ENCODE measurements around the gene TAS2R14.

The TAS2R14 gene

GRCh38 chr12:10939163-10939562 is at the start of gene TAS2R14:
TSS of gene TAS2R14 (minus strand) at chr12:10939263. CDS start at chr12:10939207, 56 bp downstream.
- Histone ChIP-seq H3K27ac (ENCODE audit: extremely low read depth, low read depth, low read length) (no peak within 1 kb of the TSS), H3K9me3 (ENCODE audit: control insufficient read depth, insufficient read depth, low read depth, low read length) (no peaks in the 10 kb centered on the region), H3K36me3 (ENCODE audit: control insufficient read depth in 2 of 2, insufficient read depth in 1 of 2, low read length in 2 of 2) (no peaks in the 10 kb centered on the region), H3K4me1 (ENCODE audit: control insufficient read depth, insufficient read depth, low read length) (no peaks in the 10 kb centered on the region), H3K4me3 (ENCODE audit: low read depth, low read length) (no peak within 1 kb of the TSS)
- CTCF ChIA-PET = no interaction called here
- TF ChIP-seq ZNF157 (tag by site-specific recombination; IDR thresholded peaks at IDR 0.05) (no peak), ZNF776 (tag by site-specific recombination; IDR thresholded peaks at IDR 0.05; ENCODE audit: borderline replicate concordance) (no peak), ZBTB7A (tag by site-specific recombination; IDR thresholded peaks at IDR 0.05; ENCODE audit: low read depth) (no peak), ZFP69B (tag by site-specific recombination; IDR thresholded peaks at IDR 0.05) (no peak), ZNF785 (tag by site-specific recombination; IDR thresholded peaks at IDR 0.05) (no peak), ZNF837 (tag by site-specific recombination; IDR thresholded peaks at IDR 0.05) (no peak), KLF10 (tag by site-specific recombination; IDR thresholded peaks at IDR 0.05) (no peak), ZNF354C (tag by site-specific recombination; IDR thresholded peaks at IDR 0.05; ENCODE audit: borderline replicate concordance, low read depth) (no peak), ZNF623 (tag by site-specific recombination; IDR thresholded peaks at IDR 0.05) (no peak), ZNF645 (tag by site-specific recombination; IDR thresholded peaks at IDR 0.05) (no peak), ZNF266 (tag by site-specific recombination; IDR thresholded peaks at IDR 0.05; ENCODE audit: low read depth) (no peak), MZF1 (tag by site-specific recombination; IDR thresholded peaks at IDR 0.05; ENCODE audit: borderline replicate concordance) (no peak), IKZF3 (tag by site-specific recombination; IDR thresholded peaks at IDR 0.05) (no peak), ZNF560 (tag by site-specific recombination; IDR thresholded peaks at IDR 0.05; ENCODE audit: borderline replicate concordance) (no peak)
- TF ChIP-seq, protein P1, sequence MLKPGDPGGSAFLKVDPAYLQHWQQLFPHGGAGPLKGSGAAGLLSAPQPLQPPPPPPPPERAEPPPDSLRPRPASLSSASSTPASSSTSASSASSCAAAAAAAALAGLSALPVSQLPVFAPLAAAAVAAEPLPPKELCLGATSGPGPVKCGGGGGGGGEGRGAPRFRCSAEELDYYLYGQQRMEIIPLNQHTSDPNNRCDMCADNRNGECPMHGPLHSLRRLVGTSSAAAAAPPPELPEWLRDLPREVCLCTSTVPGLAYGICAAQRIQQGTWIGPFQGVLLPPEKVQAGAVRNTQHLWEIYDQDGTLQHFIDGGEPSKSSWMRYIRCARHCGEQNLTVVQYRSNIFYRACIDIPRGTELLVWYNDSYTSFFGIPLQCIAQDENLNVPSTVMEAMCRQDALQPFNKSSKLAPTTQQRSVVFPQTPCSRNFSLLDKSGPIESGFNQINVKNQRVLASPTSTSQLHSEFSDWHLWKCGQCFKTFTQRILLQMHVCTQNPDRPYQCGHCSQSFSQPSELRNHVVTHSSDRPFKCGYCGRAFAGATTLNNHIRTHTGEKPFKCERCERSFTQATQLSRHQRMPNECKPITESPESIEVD (tag by site-specific recombination; IDR thresholded peaks at IDR 0.05) = no peak
- POLR2A ChIA-PET = no interaction called here

GRCh38 chr12:10986812-10987211 is 47.7 kb upstream of the TAS2R14 start, which contains the start of gene TAS2R50:
TSS of gene TAS2R50 (minus strand) at chr12:10986912. CDS start at chr12:10986860, 52 bp downstream.
- Histone ChIP-seq H3K36me3 (ENCODE audit: control insufficient read depth in 2 of 2, insufficient read depth in 1 of 2, low read length in 2 of 2) (peaks cover 0 to 2% of the 10 kb centered on the region in 2 experiments; a peak in 1 of 3 replicates), H3K27ac (ENCODE audit: extremely low read depth, low read depth, low read length) (no peak within 1 kb of the TSS), H3K4me1 (ENCODE audit: control insufficient read depth, insufficient read depth, low read length) (no peaks in the 10 kb centered on the region), H3K4me3 (ENCODE audit: low read depth, low read length) (no peak within 1 kb of the TSS), H3K9me3 (ENCODE audit: control insufficient read depth, insufficient read depth, low read depth, low read length) (no peaks in the 10 kb centered on the region)
- ChIA-PET CTCF (no interaction called here), POLR2A (no interaction called here)
- TF ChIP-seq, protein P2, sequence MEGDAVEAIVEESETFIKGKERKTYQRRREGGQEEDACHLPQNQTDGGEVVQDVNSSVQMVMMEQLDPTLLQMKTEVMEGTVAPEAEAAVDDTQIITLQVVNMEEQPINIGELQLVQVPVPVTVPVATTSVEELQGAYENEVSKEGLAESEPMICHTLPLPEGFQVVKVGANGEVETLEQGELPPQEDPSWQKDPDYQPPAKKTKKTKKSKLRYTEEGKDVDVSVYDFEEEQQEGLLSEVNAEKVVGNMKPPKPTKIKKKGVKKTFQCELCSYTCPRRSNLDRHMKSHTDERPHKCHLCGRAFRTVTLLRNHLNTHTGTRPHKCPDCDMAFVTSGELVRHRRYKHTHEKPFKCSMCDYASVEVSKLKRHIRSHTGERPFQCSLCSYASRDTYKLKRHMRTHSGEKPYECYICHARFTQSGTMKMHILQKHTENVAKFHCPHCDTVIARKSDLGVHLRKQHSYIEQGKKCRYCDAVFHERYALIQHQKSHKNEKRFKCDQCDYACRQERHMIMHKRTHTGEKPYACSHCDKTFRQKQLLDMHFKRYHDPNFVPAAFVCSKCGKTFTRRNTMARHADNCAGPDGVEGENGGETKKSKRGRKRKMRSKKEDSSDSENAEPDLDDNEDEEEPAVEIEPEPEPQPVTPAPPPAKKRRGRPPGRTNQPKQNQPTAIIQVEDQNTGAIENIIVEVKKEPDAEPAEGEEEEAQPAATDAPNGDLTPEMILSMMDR (tag by site-specific recombination; IDR thresholded peaks at IDR 0.05) = no peak
- no peak for TF ChIP-seq GFI1B (tag by site-specific recombination; IDR thresholded peaks at IDR 0.05)
- no peak for TF ChIP-seq ZNF121 (tag by site-specific recombination; IDR thresholded peaks at IDR 0.05)
- TF ChIP-seq ZNF473 (tag by site-specific recombination; IDR thresholded peaks at IDR 0.05) = no peak
- TF ChIP-seq HIC1 (tag by site-specific recombination; IDR thresholded peaks at IDR 0.05) = no peak
- no peak for TF ChIP-seq ZNF596 (tag by site-specific recombination; IDR thresholded peaks at IDR 0.05)
- TF ChIP-seq ZNF629 (tag by site-specific recombination; IDR thresholded peaks at IDR 0.05) = no peak
- TF ChIP-seq ZNF184 (tag by site-specific recombination; IDR thresholded peaks at IDR 0.05) = no peak
- no peak for TF ChIP-seq ZNF132 (tag by site-specific recombination; IDR thresholded peaks at IDR 0.05; ENCODE audit: borderline replicate concordance)
- no peak for TF ChIP-seq IKZF3 (tag by site-specific recombination; IDR thresholded peaks at IDR 0.05)
- TF ChIP-seq BCL11B (tag by site-specific recombination; IDR thresholded peaks at IDR 0.05; ENCODE audit: low read depth) = no peak
- no peak for TF ChIP-seq YY1 (tag by site-specific recombination; IDR thresholded peaks at IDR 0.05)
- TF ChIP-seq MEIS1 (CRISPR knock-in tag; IDR thresholded peaks at IDR 0.05; ENCODE audit: borderline replicate concordance) = no peak
